HepG2 (cell line): ENCODE results near the gene ARID5B. TPM values are rescaled to one million over a fixed set of nuclear protein-coding genes. Genes with fewer than 3 reads are reported as not detected.

Experiments
- GATA4 ChIP-seq: sonication (generic); IDR thresholded peaks from 2 replicates; pipeline ENCODE4 v1.6.1; 2016; ENCODE audit warnings: antibody characterized with exemption, low read depth, borderline replicate concordance
- KIAA2018 ChIP-seq: sonication (generic); formaldehyde crosslinking; IDR thresholded peaks from 2 replicates; pipeline ENCODE4 v1.5.0; 2020; ENCODE audit warnings: mild to moderate bottlenecking, missing genetic modification reagents, borderline replicate concordance
- KLF12 ChIP-seq: sonication (generic); formaldehyde crosslinking; IDR thresholded peaks from 2 replicates; pipeline ENCODE4 v1.4.0; 2020; ENCODE audit warnings: missing genetic modification reagents, borderline replicate concordance
- MED1 ChIP-seq: sonication (generic); formaldehyde crosslinking; IDR thresholded peaks from 2 replicates; pipeline ENCODE4 v1.4.0; 2020; ENCODE audit warnings: missing genetic modification reagents
- MYC ChIP-seq: sonication (generic); formaldehyde crosslinking; IDR thresholded peaks from 2 replicates; pipeline ENCODE4 v1.9.0; 2021; ENCODE audit warnings: missing genetic modification reagents, borderline replicate concordance
- NFIC ChIP-seq: IDR thresholded peaks from 2 replicates; pipeline ENCODE4 v1.6.1; 2012; ENCODE audit warnings: mild to moderate bottlenecking, low read length, inconsistent platforms
- NR2F1 ChIP-seq, 2 experiments: fragments of 450-650 bp in 1 of 2; formaldehyde crosslinking in 1 of 2; IDR thresholded peaks; 2 replicates each; pipeline versions ENCODE4 v1.5.0 to v1.6.1; 2016 to 2020; ENCODE audit warnings: mild to moderate bottlenecking in 1 of 2, missing compliant biosample characterization in 1 of 2, missing genetic modification reagents in 1 of 2, moderate library complexity in 1 of 2
- NR2F6 ChIP-seq, 2 experiments: IDR thresholded peaks; 2 replicates each; pipeline ENCODE4 v1.6.1; 2016; ENCODE audit warnings: antibody characterized with exemption in 1 of 2, mild to moderate bottlenecking in 1 of 2
- PHF8 ChIP-seq: sonication (generic); formaldehyde crosslinking; IDR thresholded peaks from 2 replicates; pipeline ENCODE4 v1.5.0; 2020; ENCODE audit warnings: missing genetic modification reagents
- PRDM4 ChIP-seq: sonication (generic); formaldehyde crosslinking; IDR thresholded peaks from 2 replicates; pipeline ENCODE4 v1.9.0; 2021; ENCODE audit warnings: missing genetic modification reagents, borderline replicate concordance
- RBM39 ChIP-seq: fragments of 200-400 bp; formaldehyde crosslinking; IDR thresholded peaks from one replicate; pipeline ENCODE4 v1.6.1; 2018; ENCODE audit warnings: antibody characterized with exemption, mild to moderate bottlenecking, low read depth, low read length; ENCODE audit not compliant: poor library complexity, severe bottlenecking
- SMC3 ChIP-seq: IDR thresholded peaks from 2 replicates; pipeline ENCODE4 v1.6.1; 2011; ENCODE audit warnings: low read length, improper control_type of control experiment
- ZMYM4 ChIP-seq: sonication (generic); formaldehyde crosslinking; IDR thresholded peaks from 2 replicates; pipeline ENCODE4 v1.8.1; 2023; ENCODE audit warnings: mild to moderate bottlenecking, missing genetic modification reagents
- ZNF597 ChIP-seq: sonication (generic); formaldehyde crosslinking; IDR thresholded peaks from 2 replicates; pipeline ENCODE4 v1.5.0; 2020; ENCODE audit warnings: missing genetic modification reagents
- ZNF672 ChIP-seq: sonication (generic); formaldehyde crosslinking; IDR thresholded peaks from 2 replicates; pipeline ENCODE4 v1.8.1; 2022; ENCODE audit warnings: missing genetic modification reagents
- ZNF883 ChIP-seq: sonication (generic); formaldehyde crosslinking; IDR thresholded peaks from 2 replicates; pipeline ENCODE4 v1.5.1; 2020; ENCODE audit warnings: mild to moderate bottlenecking, missing genetic modification reagents; ENCODE audit errors: not compliant biosample characterization
- polyA plus RNA-seq, 8 experiments: library from polyadenylated mRNA; depleted of rRNA in 3 of 8; stranded (reverse) in 7 of 8; unstranded in 1 of 8; fragments of >200 nt; fragmentation: Illumina TruSeq in 4 of 8; extraction: Trizol in 4 of 8; gene quantifications; 2 replicates each; pipeline versions ENCODE4 v1.2.1 to v1.2.3, GENCODE V29; 2011 to 2016; ENCODE audit warnings: low read depth in 4 of 8, missing spikeins in 1 of 8, mixed read lengths in 1 of 8; ENCODE audit not compliant: insufficient read depth in 1 of 8
- total RNA-seq, 5 experiments: library from RNA; depleted of rRNA; stranded (reverse); fragments of >200 nt; fragmentation: Illumina TruSeq; extraction: Trizol; gene quantifications; 2 replicates each; pipeline ENCODE4 v1.2.3, GENCODE V29; 2016; ENCODE audit warnings: low read depth in 1 of 5

The ARID5B gene
- total and polyA plus RNA-seq, 2 of the 13 experiments (the other 11 are each of a cell fraction or from before 2014, with no cell fraction given), result 6.2 to 21.1 TPM

GRCh38 chr10:62045765-62046521 is 144.4 kb downstream of the ARID5B start (continued):
- TF ChIP-seq KIAA2018 (CRISPR knock-in tag), result no peak
- no peak for TF ChIP-seq ZNF672
- no peak for TF ChIP-seq ZNF597 (CRISPR knock-in tag)
- TF ChIP-seq NR2F1 (CRISPR knock-in tag; IDR thresholded peaks at IDR 0.05), result peak; percentile 35 to 80; a peak in 3 of 4 replicates
- TF ChIP-seq KLF12 (CRISPR knock-in tag), result no peak
- TF ChIP-seq NFIC, result peak; percentile 17; the same call in 1 of the 2 replicates
- TF ChIP-seq RBM39, result no peak
- TF ChIP-seq GATA4, result no peak
- peak; percentile 35; the same call in 1 of the 2 replicates for TF ChIP-seq MED1 (CRISPR knock-in tag)
- no peak for TF ChIP-seq PHF8 (CRISPR knock-in tag)
- TF ChIP-seq ZNF883 (CRISPR knock-in tag), result no peak
- no peak for TF ChIP-seq MYC (CRISPR knock-in tag)
- no peak for TF ChIP-seq SMC3
- TF ChIP-seq PRDM4, result no peak
- TF ChIP-seq ZMYM4, result peak; percentile 67
- TF ChIP-seq NR2F6 (IDR thresholded peaks at IDR 0.05), result peak; percentile 64
- peak; percentile 80; the same call in 1 of the 2 replicates for TF ChIP-seq NR2F6 (CRISPR knock-in tag; IDR thresholded peaks at IDR 0.05)
